ENCODE results near the gene VWF. TPM values are rescaled to one million over a fixed set of nuclear protein-coding genes. Genes with fewer than 3 reads are reported as not detected.

Gene VWF
- total RNA-seq, 2 donors from 2014 or later = 189 to 331 TPM

DNA sequence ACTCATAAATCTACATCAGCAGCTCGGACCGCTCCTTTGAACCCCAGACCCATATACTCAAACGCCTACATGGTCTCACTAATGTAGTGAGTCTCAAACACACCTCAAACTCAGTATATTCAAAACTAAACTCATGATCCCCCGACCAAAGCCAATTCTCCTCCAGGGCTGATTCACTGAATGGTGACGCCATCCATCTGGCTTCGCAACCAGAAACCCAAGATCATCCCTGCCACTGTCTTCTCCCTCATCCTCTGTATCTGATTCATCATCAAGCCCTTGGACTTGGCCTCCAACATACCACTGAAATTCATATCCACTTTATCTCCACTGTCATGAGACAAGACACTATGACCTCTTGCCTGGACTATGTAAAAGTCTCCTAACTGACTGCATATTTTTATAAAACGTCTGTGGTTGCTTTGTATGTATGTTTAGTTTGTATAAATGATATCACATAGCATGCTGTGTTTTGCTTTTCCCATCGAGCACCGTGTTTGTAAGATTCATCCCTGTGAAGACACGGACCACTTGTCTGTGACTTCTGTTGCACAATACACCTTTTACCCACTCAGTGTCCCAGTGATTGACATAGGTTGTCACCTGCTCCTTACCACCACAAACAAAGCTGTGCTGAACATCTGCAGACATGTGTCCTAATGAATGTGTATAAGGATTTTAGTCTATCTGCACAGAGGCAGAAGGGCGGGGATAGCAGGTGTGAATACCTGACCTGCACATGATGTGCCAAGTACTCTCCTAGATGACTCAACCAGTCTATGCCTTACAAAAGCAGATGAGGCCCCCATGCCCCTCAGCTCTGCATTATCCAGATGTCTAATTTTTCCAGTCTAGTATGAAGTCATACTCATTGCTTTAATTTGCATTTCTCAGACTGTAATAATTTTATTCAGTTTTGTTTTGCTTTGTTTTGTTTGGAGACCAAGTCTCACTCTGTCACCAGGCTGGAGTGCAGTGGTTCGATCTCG lies 76.9 kb downstream of the VWF start:
- H3K9me3 ChIP-seq = no peaks in the 10 kb centered on the region
- peaks cover 0 to 6% of the 10 kb centered on the region in 2 donors for H3K4me1 ChIP-seq
- H3K27me3 ChIP-seq = no peaks in the 10 kb centered on the region
- no peak overlapping the region for H3K4me3 ChIP-seq
- DNase-seq (ENCODE audit: low spot score) = no peak
- no peak overlapping the region for H3K27ac ChIP-seq
- TF ChIP-seq, protein P1, sequence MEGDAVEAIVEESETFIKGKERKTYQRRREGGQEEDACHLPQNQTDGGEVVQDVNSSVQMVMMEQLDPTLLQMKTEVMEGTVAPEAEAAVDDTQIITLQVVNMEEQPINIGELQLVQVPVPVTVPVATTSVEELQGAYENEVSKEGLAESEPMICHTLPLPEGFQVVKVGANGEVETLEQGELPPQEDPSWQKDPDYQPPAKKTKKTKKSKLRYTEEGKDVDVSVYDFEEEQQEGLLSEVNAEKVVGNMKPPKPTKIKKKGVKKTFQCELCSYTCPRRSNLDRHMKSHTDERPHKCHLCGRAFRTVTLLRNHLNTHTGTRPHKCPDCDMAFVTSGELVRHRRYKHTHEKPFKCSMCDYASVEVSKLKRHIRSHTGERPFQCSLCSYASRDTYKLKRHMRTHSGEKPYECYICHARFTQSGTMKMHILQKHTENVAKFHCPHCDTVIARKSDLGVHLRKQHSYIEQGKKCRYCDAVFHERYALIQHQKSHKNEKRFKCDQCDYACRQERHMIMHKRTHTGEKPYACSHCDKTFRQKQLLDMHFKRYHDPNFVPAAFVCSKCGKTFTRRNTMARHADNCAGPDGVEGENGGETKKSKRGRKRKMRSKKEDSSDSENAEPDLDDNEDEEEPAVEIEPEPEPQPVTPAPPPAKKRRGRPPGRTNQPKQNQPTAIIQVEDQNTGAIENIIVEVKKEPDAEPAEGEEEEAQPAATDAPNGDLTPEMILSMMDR (IDR thresholded peaks at IDR 0.05) = no peak
- peaks cover 18% of the 10 kb centered on the region for H3K36me3 ChIP-seq

DNA sequence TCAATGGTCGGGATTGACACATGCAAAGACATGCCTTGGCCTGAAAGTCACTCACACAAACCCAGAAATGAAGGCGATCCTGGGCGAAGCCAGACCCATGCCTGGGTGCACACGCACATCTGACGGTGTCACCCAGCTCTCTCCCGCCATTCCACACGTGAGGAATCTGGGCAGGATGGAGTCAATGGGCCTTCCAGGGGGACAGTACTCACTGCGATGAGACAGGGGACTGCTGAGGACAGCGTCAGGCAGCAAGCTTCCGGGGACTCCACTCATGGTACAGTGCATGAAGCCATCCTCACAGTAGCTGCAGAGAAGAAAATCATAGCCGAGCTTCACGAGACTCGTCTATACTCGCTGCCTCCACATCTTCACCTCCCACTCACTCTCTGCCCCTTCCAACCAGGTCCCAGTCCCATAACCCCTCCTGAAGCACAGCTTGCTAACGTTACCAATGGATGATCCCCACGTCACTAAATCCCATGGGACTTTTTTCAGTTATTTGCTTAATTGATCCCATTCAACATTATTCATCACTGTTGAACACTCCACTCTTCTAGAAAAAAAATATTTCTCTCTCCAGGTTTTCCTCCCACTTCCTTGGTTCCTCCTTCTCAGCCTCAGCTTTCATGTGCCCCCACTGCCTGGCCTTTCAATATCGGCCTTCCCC lies 77.8 kb downstream of the VWF start:
- peaks cover 0 to 6% of the 10 kb centered on the region in 2 donors for H3K4me1 ChIP-seq
- no peak for DNase-seq (ENCODE audit: low spot score)
- no peak overlapping the region for H3K4me3 ChIP-seq
- H3K27me3 ChIP-seq = no peaks in the 10 kb centered on the region
- H3K9me3 ChIP-seq = no peaks in the 10 kb centered on the region
- no peak overlapping the region for H3K27ac ChIP-seq
- TF ChIP-seq, protein P1 (IDR thresholded peaks at IDR 0.05) = no peak
- peaks cover 14% of the 10 kb centered on the region for H3K36me3 ChIP-seq

DNA sequence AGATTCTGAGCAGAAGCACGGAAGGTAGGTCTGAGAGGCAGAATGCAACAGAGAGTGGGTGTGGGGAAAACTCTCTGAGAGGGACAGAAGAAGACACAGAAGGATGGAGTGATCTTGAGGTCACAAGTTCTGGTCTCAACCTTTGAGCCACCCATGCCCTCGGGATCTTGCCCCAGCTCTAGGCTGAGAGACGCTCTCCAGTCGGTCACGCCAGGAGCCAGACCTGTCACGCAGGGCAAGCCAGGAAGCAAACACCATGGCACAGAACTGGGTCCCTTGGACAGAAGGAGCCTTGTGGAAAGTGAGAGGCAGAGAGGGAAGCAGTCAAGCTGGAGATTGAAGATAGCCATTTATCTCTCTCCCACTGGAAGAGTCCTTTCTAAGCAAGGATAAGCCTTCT lies 79.0 kb downstream of the VWF start:
- no peaks in the 10 kb centered on the region for H3K9me3 ChIP-seq
- peaks cover 0 to 6% of the 10 kb centered on the region in 2 donors for H3K4me1 ChIP-seq
- no peak overlapping the region for H3K4me3 ChIP-seq
- H3K27me3 ChIP-seq = no peaks in the 10 kb centered on the region
- peaks cover 13% of the 10 kb centered on the region for H3K36me3 ChIP-seq
- DNase-seq (ENCODE audit: low spot score) = no peak
- TF ChIP-seq, protein P1 (IDR thresholded peaks at IDR 0.05) = no peak
- no peak overlapping the region for H3K27ac ChIP-seq

DNA sequence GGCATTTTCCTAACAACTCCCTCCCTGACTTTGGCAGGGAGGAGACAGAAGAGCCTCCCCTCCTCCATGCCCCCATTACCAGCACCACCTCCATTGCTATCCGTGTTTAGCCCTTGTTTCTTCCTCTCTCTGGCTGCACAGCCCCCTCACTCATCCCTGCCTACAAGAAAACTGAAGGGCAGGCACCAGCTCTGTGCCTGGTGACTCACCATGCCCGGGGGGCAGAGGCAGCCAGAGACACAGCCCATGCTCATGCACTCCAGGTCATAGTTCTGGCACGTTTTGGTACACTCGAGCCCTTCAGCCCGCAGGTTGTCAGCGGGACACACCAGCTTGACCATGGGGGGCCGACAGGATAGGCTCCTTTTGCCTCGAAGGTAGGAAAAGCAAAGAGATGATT lies 80.4 kb downstream of the VWF start:
- no peaks in the 10 kb centered on the region for H3K9me3 ChIP-seq
- no peaks in the 10 kb centered on the region for H3K27me3 ChIP-seq
- TF ChIP-seq, protein P1 (IDR thresholded peaks at IDR 0.05) = no peak
- H3K27ac ChIP-seq = no peak overlapping the region
- peaks cover 6% of the 10 kb centered on the region for H3K36me3 ChIP-seq
- no peak overlapping the region for H3K4me3 ChIP-seq
- DNase-seq (ENCODE audit: low spot score) = no peak
- no peaks in the 10 kb centered on the region for H3K4me1 ChIP-seq

DNA sequence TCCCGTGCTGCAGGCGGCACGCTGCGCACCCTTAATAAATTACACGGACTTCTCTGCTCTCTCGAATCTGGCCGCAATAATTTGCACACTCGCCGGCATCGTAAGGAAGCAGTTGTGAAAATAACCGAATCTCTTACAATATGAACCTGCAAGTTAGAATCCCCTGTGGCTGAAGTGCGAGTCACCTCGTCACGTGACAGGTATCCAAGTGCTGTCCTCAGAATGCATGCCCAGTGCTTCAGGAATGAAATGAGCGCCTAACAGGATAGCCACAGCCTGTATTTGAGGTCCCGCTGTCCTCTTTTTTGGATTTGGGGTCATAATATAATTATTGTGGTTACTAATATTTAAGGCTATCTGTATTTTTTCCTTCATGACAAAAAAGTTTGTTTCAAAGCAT lies 82.0 kb downstream of the VWF start:
- Histone ChIP-seq H3K9me3 (no peaks in the 10 kb centered on the region), H3K27ac (no peak overlapping the region), H3K27me3 (no peaks in the 10 kb centered on the region), H3K36me3 (peaks cover 6% of the 10 kb centered on the region), H3K4me3 (no peak overlapping the region), H3K4me1 (no peaks in the 10 kb centered on the region)
- TF ChIP-seq, protein P1 (IDR thresholded peaks at IDR 0.05) = no peak
- DNase-seq (ENCODE audit: low spot score) = no peak
